Tibial artery (tissue), 4 donors: Measurements from ENCODE around the gene FAM3D.
A peak's percentile ranks its signal among the peaks of the same experiment; 100 is the strongest.
"Not testable (repeated sequence)": the region's sequence is repeated elsewhere in the genome, so short reads cannot be mapped to it uniquely, and the experiment has no call there.

Source experiments
- DNase-seq, 2 donors: peaks; one replicate each; pipeline ENCODE4 v3.0.0-alpha.2; 2019
- H3K27ac ChIP-seq, 2 donors: fragments of 200-600 bp; sonication (generic) in 1 of 2; 1 replicate in 1 of 2; 2 replicates in 1 of 2; pipeline ENCODE4 v1.5.1; 2018 to 2019; ENCODE audit warnings: mild to moderate bottlenecking in 1 of 2
- H3K27me3 ChIP-seq, 2 donors: fragments of 200-600 bp; sonication (generic) in 1 of 2; one replicate each; pipeline versions ENCODE4 v1.5.1 to v1.6.0; 2016 to 2019
- H3K36me3 ChIP-seq, 3 donors: fragments of 200-600 bp; sonication (generic) in 2 of 3; one replicate each; pipeline ENCODE4 v1.5.1; 2016 to 2019; ENCODE audit warnings: mild to moderate bottlenecking in 2 of 3
- H3K4me1 ChIP-seq, 4 donors: fragments of 200-600 bp; sonication (generic) in 2 of 4; 1 replicate in 3 of 4; 2 replicates in 1 of 4; pipeline ENCODE4 v1.5.1; 2016 to 2019
- H3K4me3 ChIP-seq, 2 donors: fragments of 200-600 bp; sonication (generic) in 1 of 2; 1 replicate in 1 of 2; 2 replicates in 1 of 2; pipeline ENCODE4 v1.5.1; 2018 to 2019; ENCODE audit warnings: mild to moderate bottlenecking in 2 of 2
- H3K9me3 ChIP-seq, 3 donors: fragments of 200-600 bp; sonication (generic) in 1 of 3; one replicate each; pipeline ENCODE4 v1.5.1; 2016 to 2019
- CTCF ChIP-seq, 2 experiments: fragments of 200-600 bp in 1 of 2; fragments of 450-650 bp in 1 of 2; IDR thresholded peaks; one replicate each; pipeline ENCODE4 v1.5.1; 2017 to 2019; ENCODE audit warnings: antibody characterized with exemption in 2 of 2, mild to moderate bottlenecking in 1 of 2, moderate library complexity in 1 of 2
- intact Hi-C: fragments of 100-400 bp; cut with DNase I; formaldehyde crosslinking; loops from one replicate; pipeline ENCODE4 v1.15.0; 2023; ENCODE audit warnings: low total_unique reads

FAM3D gene

GRCh38 chr3:58666683-58667082 is at the start of gene FAM3D:
FAM3D (minus strand) TSS chr3:58666774; CDS start chr3:58655563, 11,211 bp downstream.
- intact Hi-C loops, result no loop called here
- DNase-seq, result peak; percentile 27 to 62
- Histone ChIP-seq H3K4me3 (no peak within 1 kb of the TSS), H3K36me3 (no peaks in the 10 kb centered on the region), H3K27me3 (peaks cover 0 to 4% of the 10 kb centered on the region in 2 donors), H3K27ac (no peak within 1 kb of the TSS), H3K4me1 (no peaks in the 10 kb centered on the region), H3K9me3 (no peaks in the 10 kb centered on the region)
- no peak for TF ChIP-seq CTCF (IDR thresholded peaks at IDR 0.05)

GRCh38 chr3:58713715-58714401 is 47.3 kb upstream of the FAM3D start:
- TF ChIP-seq CTCF (IDR thresholded peaks at IDR 0.05), result no peak
- H3K4me1 ChIP-seq, result no peaks in the 10 kb centered on the region
- no peak overlapping the region for H3K4me3 ChIP-seq
- H3K27me3 ChIP-seq, result no peaks in the 10 kb centered on the region
- H3K9me3 ChIP-seq, result no peaks in the 10 kb centered on the region
- H3K36me3 ChIP-seq, result no peaks in the 10 kb centered on the region
- H3K27ac ChIP-seq, result no peak overlapping the region
- DNase-seq, result no peak
- intact Hi-C loops, result no loop called here

- no peaks in the 10 kb centered on the region for H3K9me3 ChIP-seq
- H3K4me3 ChIP-seq, result no peak overlapping the region
- H3K27me3 ChIP-seq, result no peaks in the 10 kb centered on the region
- H3K4me1 ChIP-seq, result no peaks in the 10 kb centered on the region
- no peak overlapping the region for H3K27ac ChIP-seq
- intact Hi-C loops, result no loop called here
- no peak for DNase-seq
- no peak for TF ChIP-seq CTCF (IDR thresholded peaks at IDR 0.05)
- H3K36me3 ChIP-seq, result no peaks in the 10 kb centered on the region
Observed at GRCh38 chr3:58711871-58712270, 45.3 kb upstream of the FAM3D start.

- H3K4me1 ChIP-seq, H3K9me3 ChIP-seq, H3K36me3 ChIP-seq, H3K27ac ChIP-seq, H3K4me3 ChIP-seq, DNase-seq, H3K27me3 ChIP-seq, intact Hi-C loops: not testable (repeated sequence)
Observed at GRCh38 chr3:58708983-58709382, 42.4 kb upstream of the FAM3D start.

- no peaks in the 10 kb centered on the region for H3K36me3 ChIP-seq
- no peak overlapping the region for H3K27ac ChIP-seq
- H3K4me3 ChIP-seq, result no peak overlapping the region
- H3K4me1 ChIP-seq, result no peaks in the 10 kb centered on the region
- no peak for DNase-seq
- H3K9me3 ChIP-seq, result no peaks in the 10 kb centered on the region
- no peak for TF ChIP-seq CTCF (IDR thresholded peaks at IDR 0.05)
- intact Hi-C loops, result no loop called here
- H3K27me3 ChIP-seq, result no peaks in the 10 kb centered on the region
Observed at GRCh38 chr3:58708116-58708791, 41.7 kb upstream of the FAM3D start.

- no peak overlapping the region for H3K27ac ChIP-seq
- DNase-seq, result no peak
- no peaks in the 10 kb centered on the region for H3K27me3 ChIP-seq
- H3K4me1 ChIP-seq, result no peaks in the 10 kb centered on the region
- intact Hi-C loops, result no loop called here
- no peaks in the 10 kb centered on the region for H3K36me3 ChIP-seq
- no peaks in the 10 kb centered on the region for H3K9me3 ChIP-seq
- no peak overlapping the region for H3K4me3 ChIP-seq
- no peak for TF ChIP-seq CTCF (IDR thresholded peaks at IDR 0.05)
Observed at GRCh38 chr3:58707390-58707930, 40.9 kb upstream of the FAM3D start.
